Body of pancreas (tissue), 4 donors: ENCODE results near the gene MNS1.

Experiments
- POLR2A ChIP-seq, 3 donors: fragments of 450-650 bp; IDR thresholded peaks; one replicate each; pipeline ENCODE4 v1.6.1; 2016; ENCODE audit warnings: antibody characterized with exemption in 3 of 3, mild to moderate bottlenecking in 2 of 3
- TF ChIP-seq, protein P1 (sequence below), 7 experiments: fragments of 450-650 bp in 4 of 7; fragments of 200-600 bp in 3 of 7; sonication (generic) in 3 of 7; IDR thresholded peaks; one replicate each; pipeline ENCODE4 v1.5.1; 2016 to 2019; ENCODE audit warnings: antibody characterized with exemption in 7 of 7

DNA sequence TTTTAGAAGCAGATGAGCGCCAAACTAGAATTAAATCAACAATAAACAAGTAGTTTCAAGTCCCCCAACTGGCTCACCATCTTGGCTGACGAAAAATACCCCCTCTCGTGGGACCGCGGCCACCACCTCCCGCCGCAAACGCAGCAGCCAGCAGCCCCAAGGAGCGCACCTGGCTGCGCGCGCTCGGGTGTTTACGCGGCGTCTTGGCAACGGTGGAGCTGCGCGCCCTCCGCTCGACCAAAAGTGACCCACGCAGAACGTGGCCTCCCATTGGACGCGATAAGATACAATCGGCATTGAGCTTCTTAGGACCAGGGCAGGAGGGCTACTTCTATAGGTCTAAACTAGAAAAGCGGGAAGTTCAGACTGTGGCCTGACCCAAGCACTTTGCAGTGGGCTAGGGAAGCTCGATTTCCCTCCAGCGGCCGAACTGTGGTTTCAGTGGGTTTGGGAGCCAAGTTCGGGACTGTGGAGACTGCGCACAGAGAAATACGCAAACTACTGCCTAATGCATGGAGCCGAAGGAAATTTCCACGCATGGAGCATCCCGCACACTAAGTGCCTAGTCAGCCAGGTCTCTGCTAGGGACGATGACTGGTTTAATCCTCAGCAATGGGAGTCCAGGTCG is at the start of gene MNS1:
- peak in 2 of 3 donors; percentile 32 to 51 for TF ChIP-seq POLR2A (IDR thresholded peaks at IDR 0.05)
- TF ChIP-seq, protein P1, sequence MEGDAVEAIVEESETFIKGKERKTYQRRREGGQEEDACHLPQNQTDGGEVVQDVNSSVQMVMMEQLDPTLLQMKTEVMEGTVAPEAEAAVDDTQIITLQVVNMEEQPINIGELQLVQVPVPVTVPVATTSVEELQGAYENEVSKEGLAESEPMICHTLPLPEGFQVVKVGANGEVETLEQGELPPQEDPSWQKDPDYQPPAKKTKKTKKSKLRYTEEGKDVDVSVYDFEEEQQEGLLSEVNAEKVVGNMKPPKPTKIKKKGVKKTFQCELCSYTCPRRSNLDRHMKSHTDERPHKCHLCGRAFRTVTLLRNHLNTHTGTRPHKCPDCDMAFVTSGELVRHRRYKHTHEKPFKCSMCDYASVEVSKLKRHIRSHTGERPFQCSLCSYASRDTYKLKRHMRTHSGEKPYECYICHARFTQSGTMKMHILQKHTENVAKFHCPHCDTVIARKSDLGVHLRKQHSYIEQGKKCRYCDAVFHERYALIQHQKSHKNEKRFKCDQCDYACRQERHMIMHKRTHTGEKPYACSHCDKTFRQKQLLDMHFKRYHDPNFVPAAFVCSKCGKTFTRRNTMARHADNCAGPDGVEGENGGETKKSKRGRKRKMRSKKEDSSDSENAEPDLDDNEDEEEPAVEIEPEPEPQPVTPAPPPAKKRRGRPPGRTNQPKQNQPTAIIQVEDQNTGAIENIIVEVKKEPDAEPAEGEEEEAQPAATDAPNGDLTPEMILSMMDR (IDR thresholded peaks at IDR 0.05): peak in 1 of 7 experiments; percentile 18
